Superior temporal gyrus (tissue), 1 donor: Measurements from ENCODE around the gene SAMD11.
"Not testable (repeated sequence)": the region's sequence is repeated elsewhere in the genome, so short reads cannot be mapped to it uniquely, and the experiment has no call there.

Source experiments
- DNase-seq: peaks from one replicate; pipeline ENCODE4 v3.0.0-alpha.2; 2016; ENCODE audit errors: extremely low spot score

SAMD11 gene

GRCh38 chr1:944341-945325 is 20.9 kb downstream of the SAMD11 start:
- no peak for DNase-seq

- no peak for DNase-seq
These were observed 22.2 kb downstream of the SAMD11 start for GRCh38 chr1:945688-946556.

DNA sequence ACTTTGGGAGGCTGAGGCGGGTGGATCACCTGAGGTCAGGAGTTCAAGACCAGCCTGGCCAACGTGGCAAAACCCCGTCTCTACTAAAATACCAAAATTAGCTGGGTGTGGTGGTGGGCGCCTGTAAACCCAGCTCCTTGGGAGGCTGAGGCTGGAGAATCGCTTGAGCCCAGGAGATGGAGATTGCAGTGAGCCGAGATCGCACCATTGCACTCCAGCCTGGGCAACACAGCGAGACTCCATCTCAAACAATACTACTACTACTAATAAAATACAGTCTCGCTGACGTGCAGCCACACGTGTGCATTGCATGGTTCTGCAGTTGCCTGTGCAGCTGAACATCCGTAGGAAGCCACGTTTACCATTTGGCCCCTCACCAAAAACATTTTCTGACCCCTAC is 23.1 kb downstream of the SAMD11 start:
- DNase-seq = not testable (repeated sequence)

DNA sequence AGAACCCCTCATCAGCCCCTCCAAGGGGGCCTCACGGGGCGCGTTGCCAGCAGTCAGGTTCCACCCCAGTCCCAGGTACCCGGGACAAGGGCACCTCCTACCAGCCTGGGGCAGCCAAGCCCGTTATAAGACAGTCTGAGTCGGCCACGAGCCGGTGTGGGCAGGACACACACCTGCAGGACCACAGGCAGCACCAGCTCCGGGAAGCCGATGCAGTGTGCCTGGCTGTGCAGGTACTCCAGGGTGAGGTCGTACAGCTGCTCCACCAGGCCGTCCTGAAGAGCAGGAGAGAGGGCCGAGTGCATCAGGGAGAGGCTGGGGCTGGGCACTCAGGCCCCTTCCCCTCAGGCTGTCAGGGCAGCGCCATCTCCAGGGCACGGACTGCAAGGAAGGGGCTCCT is 24.2 kb downstream of the SAMD11 start:
- no peak for DNase-seq

GRCh38 chr1:950268-950667 is 26.5 kb downstream of the SAMD11 start:
- DNase-seq = no peak

DNA sequence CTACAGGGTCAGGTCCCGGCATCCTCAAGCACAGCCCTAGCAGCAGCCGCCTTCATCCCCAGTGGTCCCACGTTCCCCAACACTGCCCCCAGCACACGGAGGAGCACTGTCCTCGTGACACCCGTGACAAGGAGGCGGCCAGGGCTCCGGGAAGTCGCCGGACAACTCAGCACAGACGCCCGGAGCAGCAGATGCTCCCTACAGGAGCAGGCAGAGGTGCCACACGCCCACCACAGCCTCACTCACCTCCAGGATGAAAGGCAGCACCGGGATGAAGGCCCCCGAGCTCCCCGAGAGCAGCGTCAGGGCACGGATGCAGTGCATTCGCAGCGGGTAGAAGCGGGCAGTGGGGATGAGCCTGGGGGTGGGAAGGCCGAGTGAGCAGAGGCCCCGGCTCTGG is 27.2 kb downstream of the SAMD11 start:
- no peak for DNase-seq

DNA sequence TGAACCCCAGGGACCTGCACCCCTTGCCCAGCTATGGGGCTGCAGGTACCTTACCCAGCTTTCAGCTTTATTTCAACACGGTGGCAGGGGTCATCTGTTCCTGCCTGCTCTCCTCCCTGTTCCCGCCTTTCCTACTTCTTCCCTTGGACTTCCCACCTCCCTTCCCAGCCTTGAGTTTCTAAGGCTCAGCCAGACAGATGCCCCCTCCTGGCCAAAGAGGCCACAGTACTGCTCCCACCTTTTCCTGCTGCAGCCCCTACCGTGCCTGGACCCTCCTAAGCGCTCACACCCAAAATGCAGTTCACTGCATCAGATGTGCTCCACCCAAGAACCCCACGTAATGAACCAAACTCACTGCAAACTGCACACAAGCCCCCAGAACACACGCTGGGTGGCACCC is 27.6 kb downstream of the SAMD11 start:
- DNase-seq = no peak

DNA sequence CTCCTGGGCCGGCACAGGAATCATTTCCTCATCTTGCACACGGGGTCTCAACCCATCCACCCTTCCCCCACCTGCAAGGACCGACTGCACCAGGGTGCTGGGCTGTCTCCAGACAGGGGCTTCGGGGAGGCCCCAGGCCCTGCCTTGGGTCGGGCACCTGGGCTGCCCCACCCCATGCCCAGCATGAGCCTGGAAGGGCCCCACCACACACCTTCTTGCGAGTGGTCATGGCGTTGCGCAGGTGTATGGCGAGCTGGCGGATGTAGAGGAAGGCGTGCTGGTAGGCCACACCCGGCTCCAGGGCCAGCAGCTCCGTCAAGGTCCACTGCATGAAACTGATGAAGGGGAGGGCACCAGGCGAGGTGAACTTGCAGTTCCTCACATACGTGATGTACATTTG is 28.5 kb downstream of the SAMD11 start:
- DNase-seq = no peak

GRCh38 chr1:952603-953002 is 28.9 kb downstream of the SAMD11 start:
- DNase-seq = no peak

GRCh38 chr1:953524-954320 is 30.0 kb downstream of the SAMD11 start:
- no peak for DNase-seq

DNA sequence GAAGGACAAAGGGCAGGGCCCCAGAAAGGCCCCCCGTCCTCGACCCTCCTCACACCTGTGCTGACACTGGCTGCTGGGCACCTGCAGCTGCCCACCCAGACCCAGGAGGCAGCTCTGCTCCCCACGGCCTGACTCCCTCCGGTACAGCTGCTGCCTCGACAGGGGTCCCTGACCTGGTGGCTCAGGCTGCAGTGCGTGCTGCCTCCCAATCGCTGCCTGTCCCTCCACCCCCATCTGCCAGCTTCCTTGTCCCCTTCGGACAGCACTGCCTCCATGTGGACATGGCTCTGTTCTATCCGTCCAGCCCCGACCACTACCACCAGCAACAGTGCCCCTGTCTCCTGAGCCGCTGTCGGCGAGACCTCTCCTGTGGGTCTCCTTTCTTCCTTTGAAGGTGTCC is 31.2 kb downstream of the SAMD11 start:
- DNase-seq = no peak

GRCh38 chr1:955474-955873 is 31.8 kb downstream of the SAMD11 start:
- no peak for DNase-seq

- DNase-seq = no peak
These were observed 32.9 kb downstream of the SAMD11 start for GRCh38 chr1:956636-957035.

GRCh38 chr1:958823-959730 is 35.4 kb downstream of the SAMD11 start, which contains the start of gene NOC2L:
Gene NOC2L (minus strand): TSS chr1:959256. CDS start chr1:959240, 16 bp downstream.
- DNase-seq = peak; percentile 86

GRCh38 chr1:959731-960362 is 36.1 kb downstream of the SAMD11 start:
- DNase-seq = no peak

DNA sequence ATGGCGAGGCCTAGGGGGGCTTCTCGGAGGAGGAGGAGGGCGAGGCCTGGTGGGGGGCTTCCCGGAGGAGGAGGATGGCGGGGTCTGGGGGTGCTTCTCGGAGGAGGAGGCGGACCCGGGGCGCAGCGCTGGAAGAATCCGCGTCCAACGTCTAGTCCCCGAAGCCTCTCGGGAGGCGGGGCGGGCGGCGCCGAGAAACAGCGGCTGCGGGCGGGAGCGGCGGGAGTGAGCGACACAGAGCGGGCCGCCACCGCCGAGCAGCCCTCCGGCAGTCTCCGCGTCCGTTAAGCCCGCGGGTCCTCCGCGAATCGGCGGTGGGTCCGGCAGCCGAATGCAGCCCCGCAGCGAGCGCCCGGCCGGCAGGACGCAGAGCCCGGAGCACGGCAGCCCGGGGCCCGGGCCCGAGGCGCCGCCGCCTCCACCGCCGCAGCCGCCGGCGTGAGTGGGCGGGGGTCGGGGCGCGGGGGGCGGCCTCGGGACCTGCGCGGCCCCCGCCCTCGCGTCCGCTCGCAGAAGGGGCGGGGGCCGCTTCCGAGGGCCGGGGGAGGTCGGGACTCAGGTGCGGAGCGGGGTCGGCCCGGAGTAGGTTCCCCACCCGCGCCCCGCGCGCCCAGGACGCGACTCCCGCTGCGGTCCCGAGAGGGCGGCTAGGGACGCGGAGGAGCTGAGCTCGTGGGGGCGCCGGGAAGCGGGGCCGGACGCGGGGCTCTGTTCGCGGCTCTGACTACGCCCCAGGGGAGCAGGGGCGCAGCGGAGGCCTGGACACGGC is 36.8 kb downstream of the SAMD11 start, which contains the start of gene KLHL17:
TSS of gene KLHL17 (plus strand) at position 222 of the 769 bp plus-strand sequence. CDS start at position 332, 110 bp downstream.
- peak; percentile 60 for DNase-seq

GRCh38 chr1:961132-961669 is 37.5 kb downstream of the SAMD11 start:
- DNase-seq = no peak

DNA sequence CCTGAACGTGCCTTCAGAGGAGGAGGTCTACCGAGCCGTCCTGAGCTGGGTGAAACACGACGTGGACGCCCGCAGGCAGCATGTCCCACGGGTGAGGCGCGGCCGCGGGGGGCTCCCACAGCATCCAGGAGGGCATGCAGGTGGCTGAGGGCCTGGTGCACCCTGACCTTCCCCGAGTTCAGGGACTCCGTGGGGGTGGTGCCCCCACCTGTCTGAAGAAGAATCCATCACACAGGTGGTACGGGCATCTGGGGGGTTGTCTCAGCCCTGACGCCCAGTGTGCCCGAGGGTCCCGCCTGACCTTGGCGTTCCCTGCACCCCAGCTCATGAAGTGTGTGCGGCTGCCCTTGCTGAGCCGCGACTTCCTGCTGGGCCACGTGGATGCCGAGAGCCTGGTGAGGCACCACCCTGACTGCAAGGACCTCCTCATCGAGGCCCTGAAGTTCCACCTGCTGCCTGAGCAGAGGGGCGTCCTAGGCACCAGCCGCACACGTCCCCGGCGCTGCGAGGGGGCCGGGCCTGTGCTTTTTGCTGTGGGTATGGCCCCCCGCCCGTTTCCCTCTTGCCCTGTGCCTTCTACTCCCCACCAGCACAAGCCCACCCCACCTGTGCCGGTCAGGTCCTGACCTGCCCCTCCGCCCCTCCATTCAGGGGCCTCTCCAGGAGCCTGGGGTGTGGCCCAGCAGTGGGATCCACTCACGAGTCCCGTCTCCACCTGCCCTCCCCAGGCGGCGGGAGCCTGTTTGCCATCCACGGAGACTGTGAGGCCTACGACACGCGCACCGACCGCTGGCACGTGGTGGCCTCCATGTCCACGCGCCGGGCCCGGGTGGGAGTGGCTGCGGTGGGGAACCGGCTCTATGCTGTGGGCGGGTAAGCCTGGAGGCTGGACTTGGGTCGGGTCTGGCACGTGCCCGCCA is 38.9 kb downstream of the SAMD11 start:
- no peak for DNase-seq
